ENCODE measurements around the gene DSTN. TPM values are rescaled to one million over a fixed set of nuclear protein-coding genes. Genes with fewer than 3 reads are reported as not detected.

Gene DSTN
- total and polyA plus RNA-seq, 2 donors (not counting 3 experiments of a cell fraction or from before 2014, with no cell fraction given) = 66.1 to 300 TPM

DNA sequence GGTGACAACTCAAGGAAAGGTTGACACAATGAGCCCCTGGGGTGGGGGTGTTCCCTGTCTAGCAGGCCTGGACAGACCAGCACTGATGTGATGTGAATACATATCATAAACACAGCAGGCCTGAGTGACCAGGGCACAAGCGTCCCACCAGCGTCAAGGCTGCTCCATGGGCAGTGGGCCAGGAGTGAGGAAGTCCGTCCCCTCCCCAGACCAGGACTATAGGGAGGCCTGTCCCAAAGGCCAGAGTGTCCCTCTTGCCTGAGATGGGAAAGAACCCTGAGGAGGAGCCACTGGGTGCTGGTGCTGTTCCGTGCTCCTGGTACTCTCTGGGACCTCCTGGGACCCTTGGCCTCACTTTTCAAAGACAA lies 67.5 kb downstream of the DSTN start:
- DNase-seq (ENCODE audit: low read depth, low spot score) = no peak
- Histone ChIP-seq H3K9ac (replicated peaks; ENCODE audit: extremely low read depth, insufficient read depth, low read length) (no peak overlapping the region), H3K4me1 (ENCODE audit: control insufficient read depth, extremely low read depth, insufficient read depth, low read length) (no peaks in the 10 kb centered on the region), H3K36me3 (ENCODE audit: control insufficient read depth in 2 of 2, extremely low read depth in 1 of 2, insufficient read depth in 2 of 2, low read length in 2 of 2) (peaks cover 22 to 91% of the 10 kb centered on the region in 2 experiments), H3K9me3 (replicated peaks; ENCODE audit: control insufficient read depth, insufficient read depth, low read length) (no peaks in the 10 kb centered on the region), H4K20me1 (replicated peaks; ENCODE audit: control insufficient read depth, extremely low read depth, insufficient read depth, low read length) (no peaks in the 10 kb centered on the region), H3K4me3 (replicated peaks in 1 of 3; ENCODE audit: insufficient read depth in 1 of 3, low read depth in 1 of 3, low read length in 3 of 3) (no peak overlapping the region), H2AFZ (ENCODE audit: low read depth, low read length) (no peak overlapping the region), H3K4me2 (ENCODE audit: insufficient read depth, low read length) (no peak overlapping the region), H3K27ac (ENCODE audit: insufficient read depth, low read depth, low read length) (no peak overlapping the region), H3K27me3 (ENCODE audit: control insufficient read depth in 2 of 2, insufficient read depth in 2 of 2, low read length in 2 of 2) (no peaks in the 10 kb centered on the region), H3K79me2 (ENCODE audit: control insufficient read depth, insufficient read depth, low read length) (no peaks in the 10 kb centered on the region), H3K9me1 (replicated peaks; ENCODE audit: control insufficient read depth, extremely low read depth, insufficient read depth, low read length) (no peaks in the 10 kb centered on the region)
- TF ChIP-seq POLR2A (IDR thresholded peaks at IDR 0.05; ENCODE audit: low read depth, low read length) = no peak
- no peak for TF ChIP-seq FOS (IDR thresholded peaks at IDR 0.05; ENCODE audit: borderline replicate concordance, insufficient read depth, low read length)
- no peak for TF ChIP-seq JUN (IDR thresholded peaks at IDR 0.05; ENCODE audit: borderline replicate concordance, insufficient read depth, insufficient read length, low read depth)
- no peak for TF ChIP-seq MYC (IDR thresholded peaks at IDR 0.05; ENCODE audit: low read depth, low read length)
- no peak for TF ChIP-seq MAX (IDR thresholded peaks at IDR 0.05; ENCODE audit: insufficient read depth, insufficient read length)
- TF ChIP-seq CTCF (IDR thresholded peaks at IDR 0.05; ENCODE audit: extremely low read depth in 1 of 2, insufficient read depth in 1 of 2, low read depth in 1 of 2, low read length in 2 of 2) = no peak
- no peak for TF ChIP-seq EZH2 (IDR thresholded peaks at IDR 0.05; ENCODE audit: borderline replicate concordance, low read depth, low read length, severe bottlenecking)
- no peak for TF ChIP-seq GATA2 (IDR thresholded peaks at IDR 0.05; ENCODE audit: insufficient read depth, insufficient read length, low read depth, low read length)
- TF ChIP-seq POLR2AphosphoS5 (IDR thresholded peaks at IDR 0.05; ENCODE audit: insufficient read depth, low read depth, low read length) = no peak
- dilution Hi-C loops (cut with MboI; ENCODE audit: extremely low pct_ligation_motif_present, low sequenced_read_pairs) = no loop called here
- no TSS peak for BruUV-seq (replicated peaks)
- CTCF ChIA-PET = no interaction called here
- POLR2A ChIA-PET = no interaction called here
- intact Hi-C loops (cut with micrococcal nuclease) = no loop called here
- FAIRE-seq = no peak

All from endothelial cell of umbilical vein (primary cell).